AML-193 (cell line): ENCODE results near the gene MS4A4A.
A peak's percentile ranks its signal among the peaks of the same experiment; 100 is the strongest.

Experiments
- DNase-seq, 2 experiments: peaks; one replicate each; lab custom pipeline; 2025; lab: John Stamatoyannopoulos, UW

Gene MS4A4A

GRCh38 chr11:60349990-60350389 is 69.5 kb downstream of the MS4A4A start:
- peak; percentile 2 to 31 for DNase-seq

- no peak for DNase-seq
These were observed 77.3 kb downstream of the MS4A4A start for GRCh38 chr11:60357771-60358170.
